ENCODE measurements around the gene PRAME.

DNA sequence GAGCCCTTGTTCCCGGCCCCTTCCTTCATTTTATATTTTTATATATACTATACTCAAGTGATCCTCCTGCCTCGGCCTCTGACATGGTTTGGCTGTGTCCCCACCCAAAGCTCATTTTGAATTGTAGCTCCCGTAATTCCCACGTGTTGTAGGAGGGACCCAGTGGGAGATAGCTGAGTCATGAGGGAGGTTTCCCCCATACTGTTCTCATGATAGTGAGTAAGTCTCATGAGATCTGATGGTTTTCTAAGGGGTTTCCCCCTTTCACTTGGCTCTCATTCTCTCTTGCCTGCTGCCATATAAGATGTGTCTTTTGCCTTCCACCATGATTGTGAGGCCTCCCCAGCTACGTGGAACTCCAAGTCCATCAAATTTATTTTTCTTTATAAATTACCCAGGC, 31.8 kb downstream of the PRAME start:
- TF ChIP-seq CTCF (IDR thresholded peaks at IDR 0.05; ENCODE audit: poor library complexity) (no peak), EZH2 (IDR thresholded peaks at IDR 0.05; ENCODE audit: borderline replicate concordance) (no peak), EZH2phosphoT487 (IDR thresholded peaks at IDR 0.05; ENCODE audit: low read depth, severe bottlenecking, unreplicated experiment) (no peak)

Measured in hepatocyte (in vitro differentiated cells).